ENCODE measurements around the gene AFF4. TPM values are rescaled to one million over a fixed set of nuclear protein-coding genes. Genes with fewer than 3 reads are reported as not detected.
"Not testable (repeated sequence)": the region's sequence is repeated elsewhere in the genome, so short reads cannot be mapped to it uniquely, and the experiment has no call there.

AFF4 gene
- polyA plus RNA-seq (ENCODE audit: insufficient read length) = 44.0 TPM

GRCh38 chr5:132963171-132964104 is at the start of gene AFF4:
AFF4 (minus strand) TSS chr5:132963634; CDS start chr5:132937189, 26,445 bp downstream.
- peak; percentile 96 for DNase-seq

GRCh38 chr5:133008455-133008854 is 45.0 kb upstream of the AFF4 start:
- DNase-seq = not testable (repeated sequence)

GRCh38 chr5:133006653-133007052 is 43.2 kb upstream of the AFF4 start:
- DNase-seq = no peak

GRCh38 chr5:132999246-132999645 is 35.8 kb upstream of the AFF4 start:
- no peak for DNase-seq

GRCh38 chr5:132998556-132998955 is 35.1 kb upstream of the AFF4 start:
- no peak for DNase-seq

- no peak for DNase-seq
Measured at GRCh38 chr5:132996307-132996706, 32.9 kb upstream of the AFF4 start.

- no peak for DNase-seq
Measured at GRCh38 chr5:132987531-132988408, 24.3 kb upstream of the AFF4 start.

- DNase-seq = not testable (repeated sequence)
Measured at GRCh38 chr5:132982971-132983370, 19.5 kb upstream of the AFF4 start.

- no peak for DNase-seq
Measured at GRCh38 chr5:132981288-132981687, 17.9 kb upstream of the AFF4 start.

GRCh38 chr5:132979976-132980375 is 16.5 kb upstream of the AFF4 start:
- DNase-seq = no peak

- no peak for DNase-seq
Measured at GRCh38 chr5:132979367-132979940, 16.0 kb upstream of the AFF4 start.

- DNase-seq = no peak
Measured at GRCh38 chr5:132976852-132977251, 13.4 kb upstream of the AFF4 start.

GRCh38 chr5:132972436-132972828 is 9.0 kb upstream of the AFF4 start:
- DNase-seq = not testable (repeated sequence)

GRCh38 chr5:132971483-132972435 is 8.3 kb upstream of the AFF4 start:
- no peak for DNase-seq

GRCh38 chr5:132965120-132965519 is 1.7 kb upstream of the AFF4 start:
- no peak for DNase-seq

GRCh38 chr5:132962429-132963021 is 909 bp downstream of the AFF4 start:
- peak; percentile 78 for DNase-seq

- peak; percentile 42 for DNase-seq
Measured at GRCh38 chr5:132961887-132962286, 1.5 kb downstream of the AFF4 start.

- not testable (repeated sequence) for DNase-seq
Measured at GRCh38 chr5:132961123-132961815, 2.2 kb downstream of the AFF4 start.

GRCh38 chr5:132956166-132956799 is 7.2 kb downstream of the AFF4 start:
- not testable (repeated sequence) for DNase-seq

- no peak for DNase-seq
Measured at GRCh38 chr5:132953710-132954109, 9.7 kb downstream of the AFF4 start.
